DMS79 (cell line): ENCODE results near the gene ASS1.

Experiments used
- DNase-seq: peaks from one replicate; lab custom pipeline; 2025; lab: John Stamatoyannopoulos, UW

The ASS1 gene

GRCh38 chr9:130531670-130532069 is 86.9 kb downstream of the ASS1 start:
- DNase-seq, result no peak

GRCh38 chr9:130532426-130533080 is 87.8 kb downstream of the ASS1 start:
- DNase-seq, result peak; percentile 81

DNA sequence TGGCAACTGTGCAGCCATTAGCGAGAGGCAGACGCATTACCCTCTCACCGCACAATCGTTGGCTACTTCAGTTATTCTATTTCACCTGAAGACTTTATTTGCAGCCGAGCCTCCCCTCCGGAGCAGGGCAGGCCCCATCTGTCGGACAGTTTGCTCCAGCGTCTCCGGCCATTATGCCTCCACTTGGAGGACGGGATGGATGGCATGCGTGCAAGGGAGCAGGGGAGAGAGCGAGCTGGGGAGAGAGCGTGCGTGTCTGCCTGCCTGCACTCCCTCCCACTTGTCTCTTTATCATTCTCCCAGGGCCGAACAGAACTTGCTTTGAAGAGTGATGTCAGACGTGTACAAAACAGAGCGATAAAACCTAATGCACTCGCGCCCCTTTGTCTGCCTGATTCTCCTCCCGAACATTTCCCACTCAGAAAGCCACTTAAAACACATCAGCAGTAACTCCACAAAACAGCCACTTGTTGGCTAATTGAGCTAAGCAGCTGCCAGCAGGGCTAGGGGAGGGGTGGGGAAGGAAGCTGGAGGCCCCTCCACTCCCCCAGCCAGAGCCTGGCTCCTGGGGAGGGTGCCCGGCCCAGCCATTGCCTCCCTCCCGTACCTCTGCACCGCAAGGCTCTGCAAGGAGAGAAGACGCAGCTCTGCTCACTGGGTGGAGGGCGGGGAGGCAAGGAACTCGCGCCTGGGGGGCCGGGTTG is 91.2 kb downstream of the ASS1 start:
- DNase-seq, result peak; percentile 99

- DNase-seq, result no peak
Observed at GRCh38 chr9:130536701-130537107, 91.9 kb downstream of the ASS1 start.

GRCh38 chr9:130537346-130538050 is 92.7 kb downstream of the ASS1 start:
- DNase-seq, result no peak

GRCh38 chr9:130539420-130540223 is 94.9 kb downstream of the ASS1 start:
- peak; percentile 52 for DNase-seq

- no peak for DNase-seq
Observed at GRCh38 chr9:130541533-130541932, 96.8 kb downstream of the ASS1 start.

DNA sequence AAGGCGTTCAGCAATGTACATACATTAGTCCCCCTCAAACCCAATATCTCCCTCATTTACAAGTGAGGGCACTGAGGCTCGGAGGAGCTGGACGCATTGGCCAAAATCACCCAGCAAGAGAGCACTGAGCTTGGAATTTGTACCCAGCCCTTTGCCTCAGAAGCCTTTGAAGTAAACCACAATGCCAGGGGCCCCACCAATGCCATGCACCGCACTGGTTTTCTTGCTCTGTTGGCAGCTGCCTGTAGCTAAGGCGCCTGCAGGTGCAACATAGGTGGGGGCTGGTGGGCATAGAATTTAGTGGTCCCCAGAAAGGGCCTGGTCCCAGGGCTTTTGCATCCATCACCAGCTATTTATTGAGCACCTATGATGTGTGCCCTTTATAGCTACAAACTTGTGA is 97.3 kb downstream of the ASS1 start:
- no peak for DNase-seq

- no peak for DNase-seq
Observed at GRCh38 chr9:130542457-130543228, 97.9 kb downstream of the ASS1 start.

DNA sequence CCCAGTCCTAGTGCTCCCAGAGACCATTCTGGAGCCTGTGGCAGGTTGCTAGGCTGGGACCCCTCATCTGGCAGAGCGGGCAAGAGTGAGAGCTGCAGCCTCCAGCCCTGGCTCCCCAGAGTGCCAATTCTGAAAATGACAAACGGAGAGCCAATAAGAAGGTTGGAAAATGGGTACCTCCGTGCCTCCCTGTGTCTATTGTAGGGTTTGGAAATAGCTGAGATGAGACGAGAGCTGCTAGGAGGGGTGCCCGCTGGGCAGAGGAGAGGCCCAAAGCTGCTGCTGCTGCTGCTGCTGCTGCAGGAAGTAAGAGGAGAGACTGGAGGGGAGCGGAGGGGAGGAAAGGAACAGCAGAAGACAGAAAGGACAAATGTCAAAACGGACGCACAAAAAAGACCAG is 98.6 kb downstream of the ASS1 start:
- no peak for DNase-seq

DNA sequence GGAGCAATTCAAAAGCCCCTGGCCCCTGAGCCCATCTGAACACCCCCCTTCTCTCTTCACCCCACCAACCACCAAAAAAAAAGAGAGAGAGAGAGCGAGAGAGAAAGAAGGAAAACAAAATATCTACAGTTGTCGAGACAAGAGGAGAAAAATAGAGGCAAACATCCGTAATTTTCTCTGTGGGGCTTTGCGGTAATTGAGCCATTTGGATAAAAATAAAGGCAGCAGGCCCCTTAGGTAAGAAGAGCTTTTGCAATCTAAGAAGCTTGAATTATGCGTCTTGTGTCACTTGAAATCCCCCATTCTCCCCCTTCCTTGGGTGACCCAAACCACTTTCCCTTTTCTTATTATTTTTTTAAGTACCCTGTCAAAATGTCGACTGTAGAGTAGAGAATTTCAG is 99.1 kb downstream of the ASS1 start:
- DNase-seq, result no peak

DNA sequence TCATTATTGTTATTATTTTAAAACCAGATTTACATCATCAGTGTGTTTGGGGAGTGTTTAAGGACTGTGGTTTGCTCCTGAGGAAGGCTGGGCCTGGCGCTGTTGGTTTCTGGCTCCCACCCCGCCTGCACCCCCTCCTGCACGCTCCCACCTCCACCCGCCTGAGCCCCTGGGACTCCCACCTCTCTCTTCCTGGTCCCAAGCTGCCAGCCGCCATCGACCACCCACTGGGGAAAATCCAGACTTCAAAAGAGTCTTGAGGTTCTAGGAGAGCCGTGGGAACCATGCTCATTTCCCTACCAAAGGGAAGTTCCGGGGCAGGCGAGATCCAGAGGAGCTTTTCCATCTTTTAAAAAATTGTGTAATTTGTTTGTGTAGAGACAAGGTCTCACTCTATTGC is 99.6 kb downstream of the ASS1 start:
- DNase-seq, result no peak

- DNase-seq, result no peak
Observed at GRCh38 chr9:130548103-130548502, 103.3 kb downstream of the ASS1 start.

- DNase-seq, result no peak
Observed at GRCh38 chr9:130549093-130549735, 104.5 kb downstream of the ASS1 start.
